Neuron (in vitro differentiated cells): Measurements from ENCODE around the gene ABCG1.
"Not testable (repeated sequence)": the region's sequence is repeated elsewhere in the genome, so short reads cannot be mapped to it uniquely, and the experiment has no call there.

ENCODE experiments used
- H2AFZ ChIP-seq: one replicate; pipeline ENCODE4 v1.6.1; 2013; ENCODE audit warnings: low read depth, mild to moderate bottlenecking, inconsistent platforms, low read length, moderate library complexity
- H3K27me3 ChIP-seq: one replicate; pipeline ENCODE4 v1.6.1; 2013; ENCODE audit warnings: low read length; ENCODE audit not compliant: insufficient read depth
- H3K36me3 ChIP-seq: one replicate; pipeline ENCODE4 v1.6.1; 2013; ENCODE audit warnings: low read length; ENCODE audit not compliant: insufficient read depth
- H3K4me1 ChIP-seq: one replicate; pipeline ENCODE4 v1.6.1; 2013; ENCODE audit warnings: low read length; ENCODE audit not compliant: insufficient read depth
- H3K4me3 ChIP-seq: 2 replicates; pipeline ENCODE4 v1.5.1; 2013; ENCODE audit warnings: mild to moderate bottlenecking, low read length, moderate library complexity
- H3K9me3 ChIP-seq: one replicate; pipeline ENCODE4 v1.6.1; 2013; ENCODE audit warnings: low read length

ABCG1 gene

DNA sequence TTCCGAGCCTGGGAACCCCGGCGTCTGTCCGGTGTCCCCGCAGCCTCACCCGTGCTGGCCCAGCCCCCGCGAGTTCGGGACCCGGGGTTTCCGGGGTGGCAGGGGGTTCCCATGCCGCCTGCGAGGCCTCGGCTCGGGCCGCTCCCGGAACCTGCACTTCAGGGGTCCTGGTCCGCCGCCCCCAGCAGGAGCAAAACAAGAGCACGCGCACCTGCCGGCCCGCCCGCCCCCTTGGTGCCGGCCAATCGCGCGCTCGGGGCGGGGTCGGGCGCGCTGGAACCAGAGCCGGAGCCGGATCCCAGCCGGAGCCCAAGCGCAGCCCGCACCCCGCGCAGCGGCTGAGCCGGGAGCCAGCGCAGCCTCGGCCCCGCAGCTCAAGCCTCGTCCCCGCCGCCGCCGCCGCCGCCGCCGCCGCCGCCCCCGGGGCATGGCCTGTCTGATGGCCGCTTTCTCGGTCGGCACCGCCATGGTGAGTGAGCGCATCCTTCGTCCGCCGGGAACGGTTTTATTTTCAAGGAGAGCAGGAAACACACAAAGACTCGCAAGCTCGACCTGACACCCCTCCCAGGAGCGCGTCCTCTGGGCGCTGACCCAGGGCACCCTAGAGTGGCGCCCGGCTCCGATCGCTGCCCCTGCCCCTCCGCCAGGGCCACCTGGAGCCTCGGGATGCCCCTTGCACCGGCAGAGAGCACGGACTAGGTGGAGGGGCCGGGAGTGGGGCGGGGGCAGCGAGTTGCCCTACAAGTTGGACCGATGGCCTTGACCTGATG lies at the start of gene ABCG1:
Gene ABCG1, plus strand, starts transcription at position 305 of the 770 bp plus-strand sequence. Its CDS starts 123 bp downstream, at position 428.
- Histone ChIP-seq H3K36me3 (no peaks in the 10 kb centered on the region), H2AFZ (peak within 1 kb of the TSS; percentile 24), H3K4me3 (peak within 1 kb of the TSS; percentile 23), H3K4me1 (peaks cover 24% of the 10 kb centered on the region), H3K9me3 (peaks cover 8% of the 10 kb centered on the region), H3K27me3 (peaks cover 58% of the 10 kb centered on the region)

DNA sequence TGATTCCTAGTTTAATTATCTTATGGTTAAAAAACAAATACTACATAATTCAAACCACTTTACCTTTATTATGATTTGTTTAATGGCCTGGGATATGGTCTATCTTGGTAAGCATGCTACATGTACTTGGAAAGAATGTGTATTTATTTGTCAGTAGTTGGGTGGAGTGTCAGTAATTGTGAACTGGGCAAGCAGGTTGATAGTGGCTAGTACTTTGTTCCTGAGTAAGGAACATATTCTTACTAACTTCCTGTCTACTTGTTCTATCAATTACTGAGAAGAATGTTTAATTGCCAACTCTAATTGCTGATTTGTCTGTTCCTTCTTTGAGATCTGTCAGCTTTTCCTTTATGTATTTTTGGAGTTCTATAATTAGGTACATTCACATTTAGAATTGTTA lies 49.2 kb upstream of the ABCG1 start:
- no peaks in the 10 kb centered on the region for H3K9me3 ChIP-seq
- no peaks in the 10 kb centered on the region for H3K4me1 ChIP-seq
- no peak overlapping the region for H3K4me3 ChIP-seq
- no peaks in the 10 kb centered on the region for H3K36me3 ChIP-seq
- H2AFZ ChIP-seq, result no peak overlapping the region
- H3K27me3 ChIP-seq, result no peaks in the 10 kb centered on the region

GRCh38 chr21:42171091-42172053 lies 47.6 kb upstream of the ABCG1 start:
- no peaks in the 10 kb centered on the region for H3K27me3 ChIP-seq
- no peaks in the 10 kb centered on the region for H3K4me1 ChIP-seq
- no peak overlapping the region for H2AFZ ChIP-seq
- H3K4me3 ChIP-seq, result no peak overlapping the region
- H3K9me3 ChIP-seq, result no peaks in the 10 kb centered on the region
- no peaks in the 10 kb centered on the region for H3K36me3 ChIP-seq

GRCh38 chr21:42172596-42173483 lies 46.1 kb upstream of the ABCG1 start:
- H3K4me3 ChIP-seq, result no peak overlapping the region
- H3K4me1 ChIP-seq, result no peaks in the 10 kb centered on the region
- H3K27me3 ChIP-seq, result no peaks in the 10 kb centered on the region
- no peaks in the 10 kb centered on the region for H3K36me3 ChIP-seq
- no peak overlapping the region for H2AFZ ChIP-seq
- no peaks in the 10 kb centered on the region for H3K9me3 ChIP-seq

DNA sequence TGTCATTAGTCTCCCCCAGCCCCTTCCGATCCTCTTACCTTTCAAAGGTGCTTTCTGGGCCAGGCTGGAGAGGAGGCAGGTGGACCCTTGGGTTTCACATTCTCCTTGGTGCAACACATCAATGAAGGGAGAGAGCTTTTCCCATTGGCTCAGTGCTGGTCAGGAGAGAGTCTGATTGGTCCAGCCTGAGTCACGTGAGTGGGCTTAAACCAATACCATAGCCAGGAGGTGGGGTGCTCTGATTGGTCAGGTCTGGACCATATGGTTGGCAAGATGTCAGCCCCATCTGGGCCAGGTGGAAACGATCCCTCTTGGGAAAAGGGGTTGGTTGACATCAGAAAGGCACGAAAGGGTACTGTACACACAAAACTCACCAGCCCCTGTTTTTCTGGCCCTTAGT lies 44.8 kb upstream of the ABCG1 start:
- H3K9me3 ChIP-seq, result no peaks in the 10 kb centered on the region
- H3K36me3 ChIP-seq, result no peaks in the 10 kb centered on the region
- H3K27me3 ChIP-seq, result no peaks in the 10 kb centered on the region
- H3K4me1 ChIP-seq, result no peaks in the 10 kb centered on the region
- peak overlapping the region; percentile 17 for H3K4me3 ChIP-seq
- H2AFZ ChIP-seq, result no peak overlapping the region

GRCh38 chr21:42175110-42175710 lies 43.7 kb upstream of the ABCG1 start:
- no peaks in the 10 kb centered on the region for H3K9me3 ChIP-seq

DNA sequence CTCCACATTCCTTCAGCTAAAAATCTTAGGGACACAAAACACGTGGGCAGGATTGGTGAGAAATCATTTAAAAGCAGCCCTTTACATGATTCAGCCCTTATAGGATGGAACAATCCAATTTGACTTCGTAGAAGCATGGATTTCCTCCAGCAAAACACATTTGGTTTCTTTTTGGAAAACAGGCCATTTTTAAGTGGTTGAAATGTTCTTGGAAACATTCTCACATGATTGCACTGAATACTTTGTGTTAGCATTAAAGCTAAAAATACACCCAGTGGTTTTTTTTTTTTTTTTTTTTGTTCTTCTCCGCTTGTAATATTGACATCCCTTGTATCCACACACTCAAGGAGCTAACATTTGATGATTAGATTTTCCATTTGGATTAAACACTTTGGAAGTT lies 42.1 kb upstream of the ABCG1 start:
- Histone ChIP-seq H3K27me3 (no peaks in the 10 kb centered on the region), H2AFZ (no peak overlapping the region), H3K4me3 (no peak overlapping the region), H3K36me3 (no peaks in the 10 kb centered on the region), H3K9me3 (no peaks in the 10 kb centered on the region), H3K4me1 (no peaks in the 10 kb centered on the region)

More at GRCh38 chr21:42175110-42175710, 43.7 kb upstream of the ABCG1 start:
- no peaks in the 10 kb centered on the region for H3K4me1 ChIP-seq
- H3K4me3 ChIP-seq, result no peak overlapping the region
- H3K36me3 ChIP-seq, result no peaks in the 10 kb centered on the region
- H3K27me3 ChIP-seq, result no peaks in the 10 kb centered on the region
- H2AFZ ChIP-seq, result no peak overlapping the region

- H3K4me3 ChIP-seq, result no peak overlapping the region
- no peaks in the 10 kb centered on the region for H3K4me1 ChIP-seq
- no peaks in the 10 kb centered on the region for H3K27me3 ChIP-seq
- no peaks in the 10 kb centered on the region for H3K9me3 ChIP-seq
- H3K36me3 ChIP-seq, result no peaks in the 10 kb centered on the region
- no peak overlapping the region for H2AFZ ChIP-seq
These were observed 39.6 kb upstream of the ABCG1 start for GRCh38 chr21:42179316-42179715.

DNA sequence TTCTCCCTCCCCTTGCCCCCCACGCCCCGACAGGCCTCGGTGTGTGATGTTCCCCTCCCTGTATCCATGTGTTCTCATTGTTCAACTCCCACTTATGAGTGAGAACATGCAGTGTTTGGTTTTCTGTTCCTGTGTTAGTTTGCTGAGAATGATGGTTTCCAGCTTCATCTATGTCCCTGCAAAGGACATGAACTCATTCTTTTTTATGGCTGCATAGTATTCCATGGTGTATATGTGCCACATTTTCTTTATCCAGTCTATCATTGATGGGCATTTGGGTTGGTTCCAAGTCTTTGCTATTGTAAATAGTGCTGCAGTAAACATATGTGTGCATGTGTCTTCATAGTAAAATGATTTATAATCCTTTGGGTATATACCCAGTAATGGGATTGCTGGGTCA lies 38.9 kb upstream of the ABCG1 start:
- H3K4me1 ChIP-seq, H3K27me3 ChIP-seq, H3K9me3 ChIP-seq, H3K36me3 ChIP-seq, H3K4me3 ChIP-seq, H2AFZ ChIP-seq: not testable (repeated sequence)

DNA sequence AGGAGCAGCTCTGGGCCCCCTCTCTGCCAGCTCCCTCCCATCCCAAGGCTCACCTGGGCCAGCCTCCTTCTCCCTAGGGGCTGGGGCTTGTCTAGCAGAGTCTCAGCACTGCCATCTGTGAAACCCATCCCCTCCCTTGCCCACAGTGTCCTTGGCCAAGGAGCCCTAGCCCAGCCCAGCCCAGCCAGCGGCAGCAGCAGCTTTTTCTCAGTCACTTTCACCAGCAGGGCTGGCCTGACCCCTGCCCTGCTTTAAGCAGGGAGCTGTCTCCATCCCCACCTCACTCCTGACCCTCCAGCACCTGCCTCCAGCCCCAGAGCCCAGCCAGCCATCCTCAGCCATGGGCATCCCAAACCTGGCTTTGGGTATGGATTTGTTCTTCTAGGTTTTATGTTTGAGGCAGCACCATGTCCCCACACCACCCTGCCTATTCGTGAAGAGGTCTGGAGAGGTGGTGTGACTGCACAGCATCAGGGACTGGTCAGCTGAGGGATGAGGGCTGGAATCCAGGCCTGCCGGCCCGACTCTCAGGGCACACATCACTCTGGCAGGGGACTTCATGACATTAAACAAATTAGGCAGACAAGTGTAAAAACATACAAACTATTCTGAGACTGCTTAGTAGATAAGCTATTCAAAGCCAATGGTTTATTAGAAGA lies 36.1 kb upstream of the ABCG1 start:
- no peaks in the 10 kb centered on the region for H3K4me1 ChIP-seq
- H3K36me3 ChIP-seq, result no peaks in the 10 kb centered on the region
- no peaks in the 10 kb centered on the region for H3K27me3 ChIP-seq
- H2AFZ ChIP-seq, result no peak overlapping the region
- H3K4me3 ChIP-seq, result no peak overlapping the region
- no peaks in the 10 kb centered on the region for H3K9me3 ChIP-seq

GRCh38 chr21:42183374-42184266 lies 35.3 kb upstream of the ABCG1 start:
- Histone ChIP-seq H3K27me3 (no peaks in the 10 kb centered on the region), H2AFZ (no peak overlapping the region), H3K4me1 (no peaks in the 10 kb centered on the region), H3K9me3 (no peaks in the 10 kb centered on the region), H3K36me3 (no peaks in the 10 kb centered on the region), H3K4me3 (no peak overlapping the region)
